ENCODE measurements around the gene SLC52A3.

The SLC52A3 gene

GRCh38 chr20:792248-792647 lies 23.9 kb upstream of the SLC52A3 start:
- DNase-seq (ENCODE audit: insufficient read length, low spot score), result no peak
- FAIRE-seq, result no peak
- TF ChIP-seq POU2F2 (IDR thresholded peaks at IDR 0.05; ENCODE audit: low read depth, low read length), result no peak
- no peak for TF ChIP-seq POLR2A (IDR thresholded peaks at IDR 0.05; ENCODE audit: low read depth, low read length)
- TF ChIP-seq PAX5 (IDR thresholded peaks at IDR 0.05; ENCODE audit: insufficient read depth, low read length, severe bottlenecking), result no peak
- no peak for TF ChIP-seq TAF1 (IDR thresholded peaks at IDR 0.05; ENCODE audit: low read depth, low read length)
- no peak for TF ChIP-seq POLR2AphosphoS5 (IDR thresholded peaks at IDR 0.05; ENCODE audit: low read depth, low read length)
- TF ChIP-seq SPI1 (IDR thresholded peaks at IDR 0.05; ENCODE audit: low read depth, low read length), result no peak

- TF ChIP-seq POU2F2 (IDR thresholded peaks at IDR 0.05; ENCODE audit: low read depth, low read length) (no peak), POLR2AphosphoS5 (IDR thresholded peaks at IDR 0.05; ENCODE audit: low read depth, low read length) (no peak), SPI1 (IDR thresholded peaks at IDR 0.05; ENCODE audit: low read depth, low read length) (no peak), POLR2A (IDR thresholded peaks at IDR 0.05; ENCODE audit: low read depth, low read length) (no peak), TAF1 (IDR thresholded peaks at IDR 0.05; ENCODE audit: low read depth, low read length) (no peak), PAX5 (IDR thresholded peaks at IDR 0.05; ENCODE audit: insufficient read depth, low read length, severe bottlenecking) (no peak)
- DNase-seq (ENCODE audit: insufficient read length, low spot score), result no peak
- no peak for FAIRE-seq
Observed at GRCh38 chr20:791056-791455, 22.8 kb upstream of the SLC52A3 start.

GRCh38 chr20:787825-788224 lies 19.5 kb upstream of the SLC52A3 start:
- TF ChIP-seq POU2F2 (IDR thresholded peaks at IDR 0.05; ENCODE audit: low read depth, low read length) (no peak), POLR2AphosphoS5 (IDR thresholded peaks at IDR 0.05; ENCODE audit: low read depth, low read length) (no peak), SPI1 (IDR thresholded peaks at IDR 0.05; ENCODE audit: low read depth, low read length) (no peak), POLR2A (IDR thresholded peaks at IDR 0.05; ENCODE audit: low read depth, low read length) (no peak), TAF1 (IDR thresholded peaks at IDR 0.05; ENCODE audit: low read depth, low read length) (no peak), PAX5 (IDR thresholded peaks at IDR 0.05; ENCODE audit: insufficient read depth, low read length, severe bottlenecking) (no peak)
- DNase-seq (ENCODE audit: insufficient read length, low spot score) (no peak), FAIRE-seq (no peak)

- TF ChIP-seq POLR2A (IDR thresholded peaks at IDR 0.05; ENCODE audit: low read depth, low read length) (no peak), PAX5 (IDR thresholded peaks at IDR 0.05; ENCODE audit: insufficient read depth, low read length, severe bottlenecking) (no peak), TAF1 (IDR thresholded peaks at IDR 0.05; ENCODE audit: low read depth, low read length) (no peak)
Observed at GRCh38 chr20:779771-780170, 11.5 kb upstream of the SLC52A3 start.

GRCh38 chr20:776165-776564 lies 7.9 kb upstream of the SLC52A3 start:
- no peak for TF ChIP-seq POLR2A (IDR thresholded peaks at IDR 0.05; ENCODE audit: low read depth, low read length)
- DNase-seq (ENCODE audit: insufficient read length, low spot score), result no peak
- FAIRE-seq, result no peak

More at GRCh38 chr20:779771-780170, 11.5 kb upstream of the SLC52A3 start:
- no peak for DNase-seq (ENCODE audit: insufficient read length, low spot score)
- FAIRE-seq, result no peak

GRCh38 chr20:775679-776135 lies 7.4 kb upstream of the SLC52A3 start:
- no peak for FAIRE-seq
- TF ChIP-seq TAF1 (IDR thresholded peaks at IDR 0.05; ENCODE audit: low read depth, low read length), result no peak
- TF ChIP-seq POU2F2 (IDR thresholded peaks at IDR 0.05; ENCODE audit: low read depth, low read length), result no peak
- TF ChIP-seq POLR2AphosphoS5 (IDR thresholded peaks at IDR 0.05; ENCODE audit: low read depth, low read length), result no peak
- TF ChIP-seq SPI1 (IDR thresholded peaks at IDR 0.05; ENCODE audit: low read depth, low read length), result no peak
- TF ChIP-seq POLR2A (IDR thresholded peaks at IDR 0.05; ENCODE audit: low read depth, low read length), result no peak
- no peak for TF ChIP-seq PAX5 (IDR thresholded peaks at IDR 0.05; ENCODE audit: insufficient read depth, low read length, severe bottlenecking)
- no peak for DNase-seq (ENCODE audit: insufficient read length, low spot score)

GRCh38 chr20:774660-775057 lies 6.4 kb upstream of the SLC52A3 start:
- TF ChIP-seq SPI1 (IDR thresholded peaks at IDR 0.05; ENCODE audit: low read depth, low read length) (no peak), POLR2A (IDR thresholded peaks at IDR 0.05; ENCODE audit: low read depth, low read length) (no peak), TAF1 (IDR thresholded peaks at IDR 0.05; ENCODE audit: low read depth, low read length) (no peak), PAX5 (IDR thresholded peaks at IDR 0.05; ENCODE audit: insufficient read depth, low read length, severe bottlenecking) (no peak), POU2F2 (IDR thresholded peaks at IDR 0.05; ENCODE audit: low read depth, low read length) (no peak), POLR2AphosphoS5 (IDR thresholded peaks at IDR 0.05; ENCODE audit: low read depth, low read length) (no peak)
- FAIRE-seq (no peak), DNase-seq (ENCODE audit: insufficient read length, low spot score) (no peak)

GRCh38 chr20:774016-774659 lies 5.8 kb upstream of the SLC52A3 start:
- DNase-seq (ENCODE audit: insufficient read length, low spot score) (no peak), FAIRE-seq (no peak)
- no peak for TF ChIP-seq SPI1 (IDR thresholded peaks at IDR 0.05; ENCODE audit: low read depth, low read length)
- TF ChIP-seq PAX5 (IDR thresholded peaks at IDR 0.05; ENCODE audit: insufficient read depth, low read length, severe bottlenecking), result no peak
- TF ChIP-seq POLR2AphosphoS5 (IDR thresholded peaks at IDR 0.05; ENCODE audit: low read depth, low read length), result no peak
- TF ChIP-seq TAF1 (IDR thresholded peaks at IDR 0.05; ENCODE audit: low read depth, low read length), result no peak
- no peak for TF ChIP-seq POU2F2 (IDR thresholded peaks at IDR 0.05; ENCODE audit: low read depth, low read length)

- no peak for TF ChIP-seq POLR2A (IDR thresholded peaks at IDR 0.05; ENCODE audit: low read depth, low read length)
- TF ChIP-seq PAX5 (IDR thresholded peaks at IDR 0.05; ENCODE audit: insufficient read depth, low read length, severe bottlenecking), result no peak
- no peak for TF ChIP-seq POLR2AphosphoS5 (IDR thresholded peaks at IDR 0.05; ENCODE audit: low read depth, low read length)
- TF ChIP-seq SPI1 (IDR thresholded peaks at IDR 0.05; ENCODE audit: low read depth, low read length), result no peak
- TF ChIP-seq TAF1 (IDR thresholded peaks at IDR 0.05; ENCODE audit: low read depth, low read length), result no peak
- no peak for TF ChIP-seq POU2F2 (IDR thresholded peaks at IDR 0.05; ENCODE audit: low read depth, low read length)
- no peak for FAIRE-seq
- DNase-seq (ENCODE audit: insufficient read length, low spot score), result no peak
Observed at GRCh38 chr20:772806-773205, 4.5 kb upstream of the SLC52A3 start.

GRCh38 chr20:771741-772464 lies 3.6 kb upstream of the SLC52A3 start:
- FAIRE-seq (no peak), DNase-seq (ENCODE audit: insufficient read length, low spot score) (no peak)
- TF ChIP-seq TAF1 (IDR thresholded peaks at IDR 0.05; ENCODE audit: low read depth, low read length), result no peak
- no peak for TF ChIP-seq SPI1 (IDR thresholded peaks at IDR 0.05; ENCODE audit: low read depth, low read length)
- TF ChIP-seq POLR2A (IDR thresholded peaks at IDR 0.05; ENCODE audit: low read depth, low read length), result no peak
- no peak for TF ChIP-seq PAX5 (IDR thresholded peaks at IDR 0.05; ENCODE audit: insufficient read depth, low read length, severe bottlenecking)
- no peak for TF ChIP-seq POU2F2 (IDR thresholded peaks at IDR 0.05; ENCODE audit: low read depth, low read length)
- no peak for TF ChIP-seq POLR2AphosphoS5 (IDR thresholded peaks at IDR 0.05; ENCODE audit: low read depth, low read length)

Data from GM12891 (cell line).